Measurements from ENCODE around the gene SPPL2B. TPM values are rescaled to one million over a fixed set of nuclear protein-coding genes. Genes with fewer than 3 reads are reported as not detected.

Gene SPPL2B
- total and polyA plus RNA-seq, 9 of the 15 experiments (the other 6 are each of a cell fraction or from before 2014, with no cell fraction given) = 0.20 to 81.2 (median 15.1) TPM

- no peak for TF ChIP-seq CREB3 (tag; conservative IDR thresholded peaks at IDR 0.05; ENCODE audit: low read depth)
- TF ChIP-seq CBX1 (IDR thresholded peaks at IDR 0.05; ENCODE audit: low read depth) = 0 out of 2 replicates have a peak, but pooled peaks have one; percentile 25
- TF ChIP-seq ZNF324 (CRISPR knock-in tag; IDR thresholded peaks at IDR 0.05) = peak; percentile 100
- TF ChIP-seq FOS (IDR thresholded peaks at IDR 0.05; ENCODE audit: extremely low read depth, insufficient read length) = no peak
- peak; percentile 55; the same call in 1 of the 2 replicates for TF ChIP-seq XRCC3 (IDR thresholded peaks at IDR 0.05)
- no peak for TF ChIP-seq HNRNPK (IDR thresholded peaks at IDR 0.05; ENCODE audit: low read depth, low read length, poor library complexity, severe bottlenecking)
Measured at GRCh38 chr19:2315121-2315817, 13.2 kb upstream of the SPPL2B start (continued).

- intact Hi-C loops (cut with micrococcal nuclease) (loop anchor here (1.0 to 5.0 kb wide), 3 partner anchors 39 to 159 kb away; partner anchors contain the start of genes PLEKHJ1 and SF3A2), in situ Hi-C loops (cut with MboI) (loop anchor here (5.0 to 10.0 kb wide), 2 partner anchors 81 to 159 kb away; partner anchors contain the start of genes PLEKHJ1 and SF3A2)
- H3K4me3 ChIP-seq = no peak overlapping the region
- WGBS (ENCODE audit: insufficient coverage, low coverage, missing lambda C conversion rate) = 34% methylated on average over 21 of the region's 22 CpGs
- CTCF ChIA-PET (ENCODE audit: low intra/inter-chr PET ratio) = no interaction called here
- H3K27ac ChIP-seq (ENCODE audit: extremely low read depth, low read depth, low read length) = no peak overlapping the region
- DNase-seq (ENCODE audit: extremely low read depth in 1 of 4, low spot score in 3 of 4) = peak in 3 of 4 experiments; percentile 43 to 69 (median 66)
- no TSS peak for BruUV-seq (replicated peaks)
- peak; percentile 75 for FAIRE-seq
- H3K9me1 ChIP-seq (ENCODE audit: control insufficient read depth, insufficient read depth, low read length) = no peaks in the 10 kb centered on the region
- 0 out of 4 replicates have a peak overlapping the region, but pooled peaks of 1 of the 2 experiments have one; percentile 11 for H3K9ac ChIP-seq (ENCODE audit: insufficient read depth in 1 of 2, low read depth in 2 of 2, low read length in 2 of 2)
- ATAC-seq = peak; percentile 89
- H3K4me2 ChIP-seq (ENCODE audit: insufficient read depth, low read length) = 0 out of 2 replicates have a peak overlapping the region, but pooled peaks have one; percentile 30
- no peaks in the 10 kb centered on the region; the same call in 2 of the 3 replicates for H3K36me3 ChIP-seq (ENCODE audit: control insufficient read depth, insufficient read depth, low read length)
- no peaks in the 10 kb centered on the region for H3K79me2 ChIP-seq (ENCODE audit: control insufficient read depth, insufficient read depth, low read length)
- POLR2A ChIA-PET = interaction anchor here (0.6 to 4.2 kb wide), 4 partner anchors 12 to 1784 kb away, joined by 3 to 13 read pairs (median 4); partner anchors contain the start of genes CDC34, LSM7 and SPPL2B
- H2AFZ ChIP-seq (ENCODE audit: low read depth, low read length) = peak overlapping the region; percentile 47; the same call in 1 of the 2 replicates
- H3K27me3 ChIP-seq (ENCODE audit: control insufficient read depth in 2 of 2, insufficient read depth in 2 of 2, low read length in 2 of 2) = no peaks in the 10 kb centered on the region
- peaks cover 3 to 33% of the 10 kb centered on the region in 2 experiments; a peak in 3 of 5 replicates for H3K4me1 ChIP-seq (replicated peaks in 1 of 2; ENCODE audit: control insufficient read depth in 2 of 2, insufficient read depth in 2 of 2, low read length in 2 of 2)
- peaks cover 12% of the 10 kb centered on the region for H3K9me3 ChIP-seq (replicated peaks; ENCODE audit: control insufficient read depth, insufficient read depth, low read depth, low read length)
- no peaks in the 10 kb centered on the region for H4K20me1 ChIP-seq (replicated peaks; ENCODE audit: control insufficient read depth, insufficient read depth, low read length)
- TF ChIP-seq RBM14 (IDR thresholded peaks at IDR 0.05; ENCODE audit: borderline replicate concordance, insufficient read depth, low read depth, low read length) (no peak), SMC3 (conservative IDR thresholded peaks at IDR 0.05; ENCODE audit: insufficient read depth, low read depth, low read length) (peak; percentile 60), STAG1 (CRISPR knock-in tag; IDR thresholded peaks at IDR 0.05; ENCODE audit: borderline replicate concordance) (peak; percentile 74; the same call in 1 of the 2 replicates), ZNF512 (tag; IDR thresholded peaks at IDR 0.05) (no peak), CHD1 (IDR thresholded peaks at IDR 0.05; ENCODE audit: low read length) (no peak), MAZ (CRISPR knock-in tag; conservative IDR thresholded peaks at IDR 0.05 in 1 of 2, IDR thresholded peaks at IDR 0.05 in 1 of 2) (0 out of 4 replicates have a peak, but pooled peaks of 1 of the 2 experiments have one; percentile 26), CREBBP (IDR thresholded peaks at IDR 0.05; ENCODE audit: low read depth, low read length) (no peak)
Measured at GRCh38 chr19:2315818-2316353, 12.6 kb upstream of the SPPL2B start.

Measured in K562 (cell line).